GM19025 (cell line): ENCODE measurements around the gene SKIC2.
"Not testable (repeated sequence)": the region's sequence is repeated elsewhere in the genome, so short reads cannot be mapped to it uniquely, and the experiment has no call there.

Experiments used
- ATAC-seq: cut with Tn5 transposase; IDR thresholded peaks from one replicate; pipeline ENCODE4 v1.9.1; 2021; ENCODE audit warnings: mild to moderate bottlenecking, low read depth, moderate library complexity; ENCODE audit not compliant: unreplicated experiment

Gene SKIC2

DNA sequence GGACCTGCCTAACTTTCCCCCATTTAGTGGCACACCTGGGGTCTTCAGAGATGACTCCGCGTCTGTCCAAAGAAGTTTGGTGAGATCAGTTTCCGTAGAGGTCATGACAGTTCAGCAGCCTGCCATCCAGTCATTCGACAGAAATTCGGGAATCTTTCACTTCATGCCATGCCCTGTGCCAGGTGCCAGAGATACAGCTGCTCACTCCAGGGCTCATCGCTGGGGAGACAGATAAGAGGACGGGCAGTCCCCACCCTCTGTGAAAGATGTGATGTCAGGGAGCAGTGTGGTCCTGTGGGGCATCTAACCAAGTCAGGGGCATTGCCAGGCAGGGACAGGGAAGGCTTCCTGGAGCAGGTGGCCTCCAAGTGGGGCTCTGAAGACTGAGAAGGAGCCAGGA, 44.3 kb downstream of the SKIC2 start:
- not testable (repeated sequence) for ATAC-seq

DNA sequence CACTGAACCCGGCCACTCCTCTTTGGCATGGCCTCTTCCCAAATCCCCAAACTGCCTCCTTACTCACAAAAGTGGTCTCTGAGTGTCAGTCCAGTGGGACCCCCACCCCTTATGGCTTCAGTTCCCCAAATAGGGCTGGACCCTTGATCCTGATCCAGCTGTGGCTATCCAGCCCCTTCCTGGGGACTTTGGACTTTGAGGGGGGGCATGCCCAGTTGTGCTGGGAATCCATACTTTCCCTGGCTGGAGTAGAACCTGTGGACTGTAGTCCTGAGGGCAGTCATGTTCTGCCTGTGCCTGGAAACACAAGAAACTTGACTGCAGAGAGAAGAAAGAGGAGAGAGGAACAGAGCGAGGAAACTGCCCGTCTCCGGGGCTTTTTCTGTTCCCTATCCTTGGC, 45.4 kb downstream of the SKIC2 start:
- not testable (repeated sequence) for ATAC-seq

DNA sequence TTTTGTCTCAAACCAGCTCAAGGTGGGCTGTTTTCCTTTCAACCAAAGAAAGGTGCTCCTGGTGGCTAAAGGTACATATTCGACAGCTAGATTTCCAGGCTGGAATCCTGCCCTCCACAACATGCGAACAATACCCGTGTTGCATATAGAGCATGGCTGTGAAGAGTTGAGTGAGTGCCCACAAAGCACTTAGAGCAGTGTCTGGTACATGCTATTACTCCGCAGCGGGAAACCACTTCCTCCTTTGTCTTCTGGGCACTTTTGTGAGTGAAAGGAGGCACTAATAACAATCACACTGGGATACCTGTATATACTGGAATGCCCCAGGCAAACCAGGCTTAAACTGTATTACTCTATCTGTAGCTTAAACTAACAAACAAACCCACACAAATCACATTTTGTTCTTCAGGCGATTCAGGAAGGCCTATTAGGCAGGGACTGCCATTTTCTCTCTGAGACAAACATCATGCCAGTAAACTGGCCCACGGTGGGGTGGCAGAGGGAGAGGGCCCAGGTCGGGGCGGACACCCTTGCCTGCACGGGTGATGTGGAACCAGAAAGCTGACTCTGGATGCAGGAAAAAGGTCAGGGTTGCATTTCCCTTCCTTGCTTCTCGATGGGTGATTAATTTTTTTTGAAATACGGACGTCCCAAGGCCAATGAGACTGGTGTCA, 46.0 kb downstream of the SKIC2 start:
- not testable (repeated sequence) for ATAC-seq

DNA sequence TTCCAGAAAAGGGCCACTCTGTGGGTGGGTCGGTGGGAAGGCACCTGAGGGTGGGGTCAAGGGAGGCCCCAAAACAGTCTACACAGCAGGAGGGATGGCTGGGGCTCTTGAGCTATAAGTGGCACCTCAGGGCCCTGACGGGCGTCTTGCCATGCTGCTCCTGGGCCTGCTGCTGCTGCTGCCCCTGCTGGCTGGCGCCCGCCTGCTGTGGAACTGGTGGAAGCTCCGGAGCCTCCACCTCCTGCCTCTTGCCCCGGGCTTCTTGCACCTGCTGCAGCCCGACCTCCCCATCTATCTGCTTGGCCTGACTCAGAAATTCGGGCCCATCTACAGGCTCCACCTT, 46.5 kb downstream of the SKIC2 start:
- not testable (repeated sequence) for ATAC-seq

DNA sequence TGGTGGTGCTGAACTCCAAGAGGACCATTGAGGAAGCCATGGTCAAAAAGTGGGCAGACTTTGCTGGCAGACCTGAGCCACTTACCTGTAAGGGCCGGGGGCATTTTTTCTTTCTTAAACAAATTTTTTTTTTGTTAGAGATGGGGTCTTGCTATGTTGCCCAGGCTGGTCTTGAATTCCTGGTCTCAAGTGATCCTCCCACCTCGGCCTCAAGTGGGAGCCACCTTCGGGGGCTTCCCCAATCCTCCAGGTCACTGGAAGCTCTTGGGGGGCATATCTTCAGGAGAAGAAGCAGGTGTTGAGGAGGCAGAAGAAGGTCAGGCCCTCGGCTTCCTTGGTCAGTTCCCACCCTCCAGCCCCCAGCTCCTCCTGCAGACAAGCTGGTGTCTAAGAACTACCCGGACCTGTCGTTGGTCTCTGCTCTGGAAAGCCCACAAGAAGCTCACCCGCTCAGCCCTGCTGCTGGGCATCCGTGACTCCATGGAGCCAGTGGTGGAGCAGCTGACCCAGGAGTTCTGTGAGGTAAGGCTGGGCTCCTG, 47.1 kb downstream of the SKIC2 start:
- not testable (repeated sequence) for ATAC-seq

DNA sequence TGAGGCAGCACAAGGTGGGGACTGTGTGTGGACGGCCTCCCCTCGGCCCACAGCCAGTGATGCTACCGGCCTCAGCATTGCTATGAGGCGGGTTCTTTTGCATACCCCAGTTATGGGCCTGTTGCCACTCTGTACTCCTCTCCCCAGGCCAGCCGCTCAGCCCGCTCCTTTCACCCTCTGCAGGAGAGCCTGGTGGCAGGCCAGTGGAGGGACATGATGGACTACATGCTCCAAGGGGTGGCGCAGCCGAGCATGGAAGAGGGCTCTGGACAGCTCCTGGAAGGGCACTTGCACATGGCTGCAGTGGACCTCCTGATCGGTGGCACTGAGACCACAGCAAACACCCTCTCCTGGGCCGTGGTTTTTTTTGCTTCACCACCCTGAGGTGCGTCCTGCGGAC, 48.1 kb downstream of the SKIC2 start:
- ATAC-seq, result not testable (repeated sequence)

DNA sequence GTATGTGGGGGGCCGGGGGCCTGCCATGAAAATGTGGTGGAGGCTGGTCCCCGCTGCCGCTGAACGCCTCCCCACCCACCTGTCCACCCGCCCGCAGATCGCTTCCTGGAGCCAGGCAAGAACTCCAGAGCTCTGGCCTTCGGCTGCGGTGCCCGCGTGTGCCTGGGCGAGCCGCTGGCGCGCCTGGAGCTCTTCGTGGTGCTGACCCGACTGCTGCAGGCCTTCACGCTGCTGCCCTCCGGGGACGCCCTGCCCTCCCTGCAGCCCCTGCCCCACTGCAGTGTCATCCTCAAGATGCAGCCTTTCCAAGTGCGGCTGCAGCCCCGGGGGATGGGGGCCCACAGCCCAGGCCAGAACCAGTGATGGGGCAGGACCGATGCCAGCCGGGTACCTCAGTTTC, 49.1 kb downstream of the SKIC2 start:
- not testable (repeated sequence) for ATAC-seq

DNA sequence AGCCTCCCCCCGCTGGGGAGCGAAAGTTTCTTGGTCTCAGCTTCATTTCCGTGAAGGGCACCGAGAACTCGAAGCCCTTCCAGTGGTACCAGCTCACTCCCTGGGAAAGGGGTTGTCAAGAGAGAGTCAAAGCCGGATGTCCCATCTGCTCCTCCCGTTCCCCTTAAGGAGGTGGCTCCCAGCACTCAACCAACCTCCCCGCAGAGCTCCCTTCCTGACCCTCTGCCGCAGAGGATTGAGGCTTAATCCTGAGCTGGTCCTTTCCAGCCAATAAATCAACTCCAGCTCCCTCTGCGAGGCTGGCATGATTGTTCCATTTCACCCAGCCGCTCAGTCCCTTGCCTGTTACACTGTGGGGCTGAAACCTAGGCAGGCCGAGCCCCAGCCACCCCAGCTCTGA, 49.6 kb downstream of the SKIC2 start:
- not testable (repeated sequence) for ATAC-seq

DNA sequence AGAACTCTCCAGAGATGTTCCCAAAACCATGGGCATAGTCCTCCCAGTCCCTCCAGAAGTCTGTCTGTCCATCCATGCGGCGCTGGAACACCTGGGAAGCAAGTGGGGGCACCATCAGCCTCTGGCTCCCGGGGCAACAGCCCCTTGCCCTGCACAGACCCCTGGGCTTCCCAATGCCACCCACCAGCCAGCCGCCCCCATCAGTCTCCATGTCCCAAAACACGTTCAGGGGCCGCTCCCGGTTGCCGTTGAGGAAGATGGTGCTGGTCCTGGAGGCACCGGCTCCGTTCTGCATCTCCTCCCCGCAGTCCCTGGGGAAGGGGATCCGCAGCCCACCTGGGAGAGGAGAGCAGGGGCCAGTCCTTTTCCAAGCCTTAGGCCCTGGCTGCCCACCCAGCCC, 50.6 kb downstream of the SKIC2 start:
- not testable (repeated sequence) for ATAC-seq

DNA sequence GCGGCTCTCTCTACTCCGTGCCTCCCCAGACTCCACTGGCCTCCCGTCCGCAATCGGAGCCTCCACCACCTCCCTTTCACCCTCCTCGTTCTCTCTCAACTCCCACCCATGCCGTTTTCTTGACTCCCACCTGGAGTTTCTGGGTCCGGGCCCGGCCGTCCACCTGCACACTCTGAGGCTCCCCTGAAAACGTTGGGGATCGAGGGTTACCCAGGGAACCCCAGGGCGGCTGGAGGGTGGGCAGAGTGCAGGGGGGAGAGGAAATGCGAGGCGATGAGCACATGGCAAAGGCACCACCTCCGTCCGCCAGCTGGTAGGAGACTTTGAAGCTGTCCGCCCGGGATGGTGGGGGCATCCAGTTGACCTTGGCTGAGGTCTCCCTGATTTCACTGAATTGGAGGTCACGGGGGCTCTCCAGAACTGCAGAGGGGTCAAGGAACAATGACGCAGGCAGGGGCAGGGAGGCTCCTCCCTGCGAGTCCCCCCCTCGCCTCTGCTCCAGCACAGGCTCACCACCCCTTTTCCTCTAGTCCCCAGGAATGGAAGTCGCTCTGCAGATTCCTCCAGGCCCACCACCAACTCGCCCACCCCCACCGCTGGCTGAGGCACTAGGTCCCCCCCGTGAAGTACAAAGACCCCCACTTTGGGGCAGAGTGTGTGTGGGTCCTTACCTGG, 52.0 kb downstream of the SKIC2 start:
- ATAC-seq, result not testable (repeated sequence)

DNA sequence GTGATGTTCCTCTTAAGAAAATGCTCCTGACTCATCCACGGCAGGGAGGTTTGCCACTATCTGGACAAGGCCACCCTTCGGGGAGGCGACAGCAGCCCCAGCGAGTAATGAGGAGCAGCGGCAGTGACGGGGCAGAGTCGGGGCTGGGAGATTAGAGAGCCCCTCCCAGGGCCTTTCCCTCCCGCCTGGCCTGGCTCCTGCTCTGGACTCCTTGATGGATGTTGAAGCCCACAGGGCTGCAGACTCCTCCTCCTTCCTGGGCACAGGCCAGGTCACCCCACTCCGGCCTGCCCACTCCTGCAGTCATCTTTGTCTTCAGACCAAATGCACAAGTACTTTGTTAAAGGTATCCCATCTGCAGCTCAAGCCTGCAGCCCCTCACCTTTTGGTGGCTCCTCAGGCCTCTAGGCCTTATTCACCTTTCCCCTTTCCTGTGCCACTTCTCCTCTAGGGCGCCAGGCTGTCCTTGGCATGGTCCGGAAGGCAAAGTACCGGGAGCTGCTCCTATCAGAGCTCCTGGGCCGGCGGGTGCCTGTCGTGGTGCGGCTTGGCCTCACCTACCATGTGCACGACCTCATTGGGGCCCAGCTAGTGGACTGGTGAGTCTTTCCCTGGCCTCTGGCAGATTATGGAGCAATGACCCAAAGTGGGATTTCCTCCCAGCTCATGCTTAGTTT, 54.1 kb downstream of the SKIC2 start:
- ATAC-seq, result not testable (repeated sequence)

DNA sequence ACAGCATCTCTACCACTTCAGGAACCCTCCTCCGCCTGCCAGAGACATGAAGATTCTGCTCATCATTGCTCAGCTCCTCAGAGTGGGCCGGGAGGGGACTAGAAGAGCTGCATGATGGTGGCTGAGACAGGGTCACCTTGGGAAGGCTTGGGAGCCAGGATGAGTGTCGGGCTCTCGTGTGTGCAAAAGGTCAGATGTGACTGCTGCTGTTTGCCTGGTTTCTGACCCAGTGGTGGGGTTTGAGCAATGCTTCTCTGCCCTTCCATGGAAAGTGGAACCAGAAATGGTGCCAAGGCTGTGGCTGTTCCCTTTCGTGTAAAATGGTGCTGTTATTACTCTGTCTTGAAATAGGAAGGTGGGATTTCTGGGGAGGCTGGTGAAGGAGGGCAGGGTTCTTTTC, 54.8 kb downstream of the SKIC2 start:
- ATAC-seq, result not testable (repeated sequence)

DNA sequence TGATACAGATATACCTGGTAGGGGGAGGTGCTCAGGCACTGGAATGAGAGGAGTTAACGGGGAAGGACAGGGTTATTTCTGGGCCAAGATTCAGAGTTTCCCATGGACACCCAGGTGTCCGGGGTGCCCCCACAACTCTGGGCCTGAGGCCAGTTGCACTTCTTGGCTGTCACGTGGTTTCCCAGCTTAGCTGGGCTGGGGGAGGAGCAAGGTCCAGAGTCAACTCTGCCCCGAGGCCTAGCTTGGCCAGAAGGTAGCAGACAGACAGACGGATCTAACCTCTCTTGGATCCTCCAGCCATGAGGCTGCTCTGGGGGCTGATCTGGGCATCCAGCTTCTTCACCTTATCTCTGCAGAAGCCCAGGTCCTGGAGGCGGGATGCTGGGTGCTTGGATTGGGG, 55.6 kb downstream of the SKIC2 start, which contains the start of gene C4B:
C4B (plus strand) TSS at position 249 of the 400 bp plus-strand sequence; CDS start at position 300, 51 bp downstream.
- ATAC-seq, result not testable (repeated sequence)
